Measurements from ENCODE around the gene KCNH1.

Gene KCNH1

GRCh38 chr1:210792250-210793102, 341.5 kb downstream of the KCNH1 start:
- WGBS, 2 experiments = 80 to 92% methylated on average over 2 to 3 of the region's 3 CpGs
- H3K4me3 ChIP-seq (ENCODE audit: insufficient read depth, low read depth, low read length) = no peak overlapping the region

DNA sequence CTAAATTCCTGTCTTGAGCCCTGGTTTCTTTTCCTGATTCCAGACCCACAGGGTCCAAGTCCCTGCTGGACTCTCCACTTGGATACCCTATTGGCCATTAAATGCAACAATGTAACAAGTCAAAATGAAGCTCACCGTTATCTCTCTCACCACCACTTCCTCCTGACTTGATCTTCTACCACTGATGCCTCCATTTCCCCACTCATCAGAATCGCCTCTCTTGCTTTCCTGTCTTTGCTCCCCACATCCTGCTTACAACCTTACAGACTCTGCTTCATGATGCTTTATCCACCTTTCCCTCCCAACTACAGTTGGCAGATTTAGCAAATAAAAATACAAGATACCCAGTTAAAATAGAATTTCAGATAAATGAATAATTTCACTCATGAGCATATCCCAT, 343.8 kb downstream of the KCNH1 start:
- WGBS, 2 experiments = 85 to 93% methylated on average over 2 of the region's 2 CpGs
- H3K4me1 ChIP-seq (ENCODE audit: control insufficient read depth, insufficient read depth, low read length) = no peaks in the 10 kb centered on the region
- no peaks in the 10 kb centered on the region for H3K27me3 ChIP-seq (ENCODE audit: control insufficient read depth, insufficient read depth, low read length, poor library complexity, severe bottlenecking)
- no peaks in the 10 kb centered on the region for H3K36me3 ChIP-seq (ENCODE audit: control insufficient read depth, insufficient read depth, low read length)
- H3K27ac ChIP-seq (ENCODE audit: insufficient read depth, low read depth, low read length, poor library complexity, severe bottlenecking) = no peak overlapping the region
- H3K4me3 ChIP-seq (ENCODE audit: insufficient read depth, low read depth, low read length) = no peak overlapping the region
- H3K9me3 ChIP-seq (ENCODE audit: control insufficient read depth, low read length) = no peaks in the 10 kb centered on the region

More at GRCh38 chr1:210792250-210793102, 341.5 kb downstream of the KCNH1 start:
- H3K36me3 ChIP-seq (ENCODE audit: control insufficient read depth, insufficient read depth, low read length) = no peaks in the 10 kb centered on the region
- H3K27ac ChIP-seq (ENCODE audit: insufficient read depth, low read depth, low read length, poor library complexity, severe bottlenecking) = no peak overlapping the region
- H3K4me1 ChIP-seq (ENCODE audit: control insufficient read depth, insufficient read depth, low read length) = no peaks in the 10 kb centered on the region
- no peaks in the 10 kb centered on the region for H3K27me3 ChIP-seq (ENCODE audit: control insufficient read depth, insufficient read depth, low read length, poor library complexity, severe bottlenecking)
- H3K9me3 ChIP-seq (ENCODE audit: control insufficient read depth, low read length) = no peaks in the 10 kb centered on the region

- no peaks in the 10 kb centered on the region for H3K9me3 ChIP-seq (ENCODE audit: control insufficient read depth, low read length)
- WGBS, 2 experiments = no CpG with 5 or more reads among the region's 1 CpG
- H3K4me3 ChIP-seq (ENCODE audit: insufficient read depth, low read depth, low read length) = no peak overlapping the region
- H3K27me3 ChIP-seq (ENCODE audit: control insufficient read depth, insufficient read depth, low read length, poor library complexity, severe bottlenecking) = no peaks in the 10 kb centered on the region
- no peaks in the 10 kb centered on the region for H3K36me3 ChIP-seq (ENCODE audit: control insufficient read depth, insufficient read depth, low read length)
- H3K27ac ChIP-seq (ENCODE audit: insufficient read depth, low read depth, low read length, poor library complexity, severe bottlenecking) = no peak overlapping the region
- no peaks in the 10 kb centered on the region for H3K4me1 ChIP-seq (ENCODE audit: control insufficient read depth, insufficient read depth, low read length)
These were observed 346.1 kb downstream of the KCNH1 start for GRCh38 chr1:210787800-210788199.

DNA sequence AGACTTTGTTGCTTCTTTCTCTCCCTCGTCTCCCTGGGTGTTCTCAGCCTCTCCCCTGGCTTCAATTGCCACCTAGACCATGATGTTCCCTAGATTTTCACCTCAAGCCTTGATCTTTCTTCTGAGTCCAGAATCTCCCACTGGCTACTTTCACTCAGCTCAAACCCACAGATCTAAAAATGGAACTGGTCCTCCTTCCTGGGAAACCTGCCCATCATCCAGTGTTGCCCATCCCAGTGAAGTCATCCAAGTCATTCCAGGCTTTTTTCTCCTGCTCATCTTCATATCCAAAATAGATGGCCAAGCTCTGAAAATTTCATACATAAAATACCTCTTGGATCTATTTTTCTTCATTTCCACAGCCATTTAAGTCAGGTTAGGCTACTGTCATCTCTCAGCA, 347.4 kb downstream of the KCNH1 start:
- H3K4me1 ChIP-seq (ENCODE audit: control insufficient read depth, insufficient read depth, low read length) = no peaks in the 10 kb centered on the region
- no peaks in the 10 kb centered on the region for H3K36me3 ChIP-seq (ENCODE audit: control insufficient read depth, insufficient read depth, low read length)
- no peak overlapping the region for H3K27ac ChIP-seq (ENCODE audit: insufficient read depth, low read depth, low read length, poor library complexity, severe bottlenecking)
- no peaks in the 10 kb centered on the region for H3K9me3 ChIP-seq (ENCODE audit: control insufficient read depth, low read length)
- H3K4me3 ChIP-seq (ENCODE audit: insufficient read depth, low read depth, low read length) = no peak overlapping the region
- no peaks in the 10 kb centered on the region for H3K27me3 ChIP-seq (ENCODE audit: control insufficient read depth, insufficient read depth, low read length, poor library complexity, severe bottlenecking)
- WGBS, 2 experiments = 88 to 93% methylated on average over 1 of the region's 1 CpG

DNA sequence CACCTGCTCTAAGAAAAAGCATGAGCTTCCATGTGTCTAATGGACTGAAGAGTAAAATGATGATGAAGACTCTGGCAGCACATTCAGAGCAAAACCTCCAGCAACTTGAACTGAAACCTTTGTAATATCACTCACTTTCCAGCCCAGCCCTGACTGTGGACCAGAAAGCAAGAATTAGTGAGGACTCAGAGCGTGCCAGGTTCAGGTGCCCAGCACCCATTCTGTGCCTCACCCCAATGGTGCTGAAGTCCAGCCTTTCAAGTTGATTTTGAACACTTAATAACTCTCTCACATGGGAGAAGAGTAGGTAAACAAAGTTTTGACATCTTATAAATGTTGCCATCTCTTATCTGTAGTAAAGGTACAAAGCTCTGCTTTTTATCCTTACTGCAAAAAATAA, 350.0 kb downstream of the KCNH1 start:
- no peak overlapping the region for H3K27ac ChIP-seq (ENCODE audit: insufficient read depth, low read depth, low read length, poor library complexity, severe bottlenecking)
- no peaks in the 10 kb centered on the region for H3K27me3 ChIP-seq (ENCODE audit: control insufficient read depth, insufficient read depth, low read length, poor library complexity, severe bottlenecking)
- H3K36me3 ChIP-seq (ENCODE audit: control insufficient read depth, insufficient read depth, low read length) = no peaks in the 10 kb centered on the region
- 100% methylated on average over 1 of the region's 1 CpG for WGBS, 2 experiments
- H3K9me3 ChIP-seq (ENCODE audit: control insufficient read depth, low read length) = no peaks in the 10 kb centered on the region
- no peaks in the 10 kb centered on the region for H3K4me1 ChIP-seq (ENCODE audit: control insufficient read depth, insufficient read depth, low read length)
- no peak overlapping the region for H3K4me3 ChIP-seq (ENCODE audit: insufficient read depth, low read depth, low read length)

DNA sequence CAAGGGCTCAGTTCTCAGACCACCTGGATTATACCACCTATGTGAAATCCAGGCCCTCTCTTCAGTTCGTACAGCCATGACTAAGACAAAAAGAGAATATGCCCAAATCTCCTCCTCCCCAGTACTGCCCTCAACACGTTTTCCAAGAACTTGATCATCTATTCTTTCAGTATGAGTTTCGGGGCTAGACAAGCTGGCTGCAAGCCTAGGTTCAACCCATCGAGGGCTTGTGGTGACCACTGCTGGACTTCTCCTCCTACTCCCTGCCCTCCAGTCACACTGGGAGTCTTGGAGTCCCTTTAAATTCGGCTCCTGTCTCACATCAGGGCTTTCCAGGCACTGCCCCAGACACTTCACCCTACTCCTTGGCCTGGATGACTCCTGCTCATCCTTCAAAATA, 352.3 kb downstream of the KCNH1 start:
- WGBS, 2 experiments = 91 to 93% methylated on average over 5 of the region's 5 CpGs
- Histone ChIP-seq H3K27ac (ENCODE audit: insufficient read depth, low read depth, low read length, poor library complexity, severe bottlenecking) (no peak overlapping the region), H3K9me3 (ENCODE audit: control insufficient read depth, low read length) (no peaks in the 10 kb centered on the region)

GRCh38 chr1:210779269-210779668, 354.7 kb downstream of the KCNH1 start:
- 88 to 95% methylated on average over 3 of the region's 3 CpGs for WGBS, 2 experiments
- Histone ChIP-seq H3K4me3 (ENCODE audit: insufficient read depth, low read depth, low read length) (no peak overlapping the region), H3K9me3 (ENCODE audit: control insufficient read depth, low read length) (no peaks in the 10 kb centered on the region), H3K27ac (ENCODE audit: insufficient read depth, low read depth, low read length, poor library complexity, severe bottlenecking) (no peak overlapping the region), H3K27me3 (ENCODE audit: control insufficient read depth, insufficient read depth, low read length, poor library complexity, severe bottlenecking) (no peaks in the 10 kb centered on the region), H3K36me3 (ENCODE audit: control insufficient read depth, insufficient read depth, low read length) (no peaks in the 10 kb centered on the region), H3K4me1 (ENCODE audit: control insufficient read depth, insufficient read depth, low read length) (no peaks in the 10 kb centered on the region)

More for the DNA sequence above, 352.3 kb downstream of the KCNH1 start:
- Histone ChIP-seq H3K4me1 (ENCODE audit: control insufficient read depth, insufficient read depth, low read length) (no peaks in the 10 kb centered on the region), H3K4me3 (ENCODE audit: insufficient read depth, low read depth, low read length) (no peak overlapping the region), H3K36me3 (ENCODE audit: control insufficient read depth, insufficient read depth, low read length) (no peaks in the 10 kb centered on the region), H3K27me3 (ENCODE audit: control insufficient read depth, insufficient read depth, low read length, poor library complexity, severe bottlenecking) (no peaks in the 10 kb centered on the region)

- Histone ChIP-seq H3K4me3 (ENCODE audit: insufficient read depth, low read depth, low read length) (no peak overlapping the region), H3K4me1 (ENCODE audit: control insufficient read depth, insufficient read depth, low read length) (no peaks in the 10 kb centered on the region), H3K27me3 (ENCODE audit: control insufficient read depth, insufficient read depth, low read length, poor library complexity, severe bottlenecking) (no peaks in the 10 kb centered on the region), H3K27ac (ENCODE audit: insufficient read depth, low read depth, low read length, poor library complexity, severe bottlenecking) (no peak overlapping the region), H3K9me3 (ENCODE audit: control insufficient read depth, low read length) (no peaks in the 10 kb centered on the region), H3K36me3 (ENCODE audit: control insufficient read depth, insufficient read depth, low read length) (no peaks in the 10 kb centered on the region)
- 89 to 91% methylated on average over 2 of the region's 2 CpGs for WGBS, 2 experiments
These were observed 356.0 kb downstream of the KCNH1 start for GRCh38 chr1:210777914-210778313.

DNA sequence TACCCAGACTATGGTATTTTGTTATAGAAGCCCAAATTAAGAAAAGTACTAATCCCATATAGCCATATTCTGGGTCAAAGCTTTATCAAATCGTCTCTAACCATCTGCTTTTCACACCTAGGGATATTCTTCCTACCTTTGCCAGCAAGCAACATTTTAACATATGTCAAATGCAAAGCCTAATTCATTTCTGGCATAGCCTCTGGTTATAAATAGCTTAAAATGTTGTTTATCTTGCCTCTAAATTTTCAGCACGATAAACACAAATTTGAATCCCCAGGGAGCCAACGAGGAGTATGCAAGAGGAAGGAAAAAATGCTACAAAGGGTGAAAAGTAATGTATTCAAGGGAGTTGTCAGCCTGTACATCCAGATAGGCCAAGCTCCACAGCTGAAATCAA, 357.2 kb downstream of the KCNH1 start:
- Histone ChIP-seq H3K9me3 (ENCODE audit: control insufficient read depth, low read length) (no peaks in the 10 kb centered on the region), H3K4me3 (ENCODE audit: insufficient read depth, low read depth, low read length) (no peak overlapping the region), H3K27me3 (ENCODE audit: control insufficient read depth, insufficient read depth, low read length, poor library complexity, severe bottlenecking) (no peaks in the 10 kb centered on the region), H3K27ac (ENCODE audit: insufficient read depth, low read depth, low read length, poor library complexity, severe bottlenecking) (no peak overlapping the region), H3K36me3 (ENCODE audit: control insufficient read depth, insufficient read depth, low read length) (no peaks in the 10 kb centered on the region), H3K4me1 (ENCODE audit: control insufficient read depth, insufficient read depth, low read length) (no peaks in the 10 kb centered on the region)
- WGBS, 2 experiments = 87 to 91% methylated on average over 3 of the region's 3 CpGs

DNA sequence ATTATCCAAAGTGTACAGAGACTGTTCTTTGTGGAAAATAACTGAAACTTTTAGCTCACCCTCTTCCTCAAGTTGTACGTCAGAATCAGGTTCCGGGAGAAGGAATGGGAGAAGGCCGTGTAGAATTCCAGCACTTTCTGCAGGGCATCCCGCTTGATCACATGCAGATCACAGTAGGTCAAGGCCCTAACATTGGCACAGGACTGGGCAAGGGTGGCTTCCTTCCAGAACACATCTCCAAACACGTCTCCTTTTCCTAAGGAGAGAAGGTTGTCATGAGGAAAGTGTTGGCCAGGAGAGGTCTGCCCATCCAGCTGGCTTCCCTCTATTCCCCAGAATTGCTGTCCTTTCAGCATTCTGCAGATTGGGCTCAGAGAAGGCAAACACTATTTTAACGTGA, 358.7 kb downstream of the KCNH1 start:
- no peak overlapping the region for H3K27ac ChIP-seq (ENCODE audit: insufficient read depth, low read depth, low read length, poor library complexity, severe bottlenecking)
- no peaks in the 10 kb centered on the region for H3K36me3 ChIP-seq (ENCODE audit: control insufficient read depth, insufficient read depth, low read length)
- no peaks in the 10 kb centered on the region for H3K4me1 ChIP-seq (ENCODE audit: control insufficient read depth, insufficient read depth, low read length)
- 93 to 96% methylated on average over 6 of the region's 6 CpGs for WGBS, 2 experiments
- H3K27me3 ChIP-seq (ENCODE audit: control insufficient read depth, insufficient read depth, low read length, poor library complexity, severe bottlenecking) = no peaks in the 10 kb centered on the region
- no peak overlapping the region for H3K4me3 ChIP-seq (ENCODE audit: insufficient read depth, low read depth, low read length)
- H3K9me3 ChIP-seq (ENCODE audit: control insufficient read depth, low read length) = no peaks in the 10 kb centered on the region

Data from ectodermal cell (in vitro differentiated cells).